GM18526 (cell line): Measurements from ENCODE around the gene TBC1D14.

Experiments used
- POLR2A ChIP-seq: IDR thresholded peaks from 3 replicates; pipeline ENCODE4 v1.6.1; 2011; ENCODE audit not compliant: insufficient read length; ENCODE audit errors: extremely low read depth

The TBC1D14 gene

DNA sequence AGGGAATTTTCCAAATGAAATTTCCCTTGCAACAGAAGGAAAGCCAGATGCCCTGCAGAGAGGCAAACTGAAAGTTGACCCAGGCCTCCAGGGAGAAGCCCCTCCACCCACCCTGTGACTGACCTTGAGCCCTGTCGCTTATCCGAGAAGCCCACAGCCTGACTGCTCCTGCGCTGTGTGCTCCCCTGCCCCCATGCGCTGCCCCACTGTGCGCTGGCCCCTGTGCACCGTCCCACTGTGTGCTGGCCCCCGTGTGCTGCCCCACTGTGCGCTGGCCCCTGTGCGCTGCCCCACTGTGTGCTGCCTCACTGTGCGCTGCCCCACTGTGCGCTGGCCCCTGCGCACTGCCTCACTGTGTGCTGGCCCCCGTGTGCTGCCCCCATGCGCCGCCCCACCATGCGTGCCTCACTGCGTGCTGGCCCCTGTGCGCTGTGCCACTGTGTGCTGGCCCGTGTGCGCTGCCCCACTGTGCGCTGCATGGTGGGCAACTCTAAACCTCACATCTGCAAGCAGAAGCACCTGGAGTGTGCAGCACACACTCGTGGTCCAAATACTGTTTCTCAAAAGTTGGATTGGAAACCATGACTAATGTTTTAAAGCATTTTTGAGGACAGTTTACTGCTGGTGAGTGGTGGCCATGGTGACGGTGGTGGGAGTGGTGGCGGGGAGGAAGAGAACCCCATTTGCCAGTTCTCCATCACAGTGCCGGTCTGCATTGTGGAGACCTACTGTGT lies 166.5 kb downstream of the TBC1D14 start:
- no peak for TF ChIP-seq POLR2A

DNA sequence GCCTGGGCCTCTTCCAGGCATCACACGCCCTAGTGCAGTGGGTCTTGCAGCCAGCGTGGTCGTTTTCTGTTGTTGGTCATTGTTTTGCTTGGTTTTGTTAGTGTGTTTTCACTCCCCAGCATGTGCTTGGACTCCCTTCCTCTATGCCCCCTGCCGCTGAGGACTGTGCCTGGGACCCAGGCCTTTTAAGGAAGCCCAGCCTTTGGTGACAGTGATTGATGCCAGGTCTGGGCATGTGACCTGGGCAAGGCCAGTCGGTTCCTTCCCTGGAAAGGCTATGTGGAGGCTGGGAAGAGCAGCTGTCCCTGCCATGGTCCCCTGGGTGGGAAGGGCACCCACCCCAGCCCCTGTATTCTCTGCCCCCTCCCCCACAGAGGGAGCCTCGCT lies 167.1 kb downstream of the TBC1D14 start:
- TF ChIP-seq POLR2A = no peak

DNA sequence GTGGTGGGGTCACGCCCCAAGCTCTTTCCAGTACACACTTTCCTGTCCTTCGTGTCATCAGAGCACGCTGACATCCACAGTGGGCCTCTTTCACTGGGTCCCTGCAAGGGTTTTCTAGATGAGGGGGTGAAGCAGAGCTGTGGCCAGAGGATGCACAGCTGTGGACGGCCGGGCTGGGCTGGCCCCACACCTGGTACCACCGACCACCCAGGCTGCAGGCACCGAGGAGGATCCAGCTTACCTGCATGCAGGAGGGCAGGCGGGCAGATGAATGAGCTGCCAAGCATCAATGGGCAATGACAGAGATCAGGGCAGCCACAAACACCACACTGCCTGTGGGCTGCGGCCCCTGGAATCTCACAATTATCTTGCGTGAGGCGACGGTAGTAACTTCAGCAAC lies 167.7 kb downstream of the TBC1D14 start:
- no peak for TF ChIP-seq POLR2A

DNA sequence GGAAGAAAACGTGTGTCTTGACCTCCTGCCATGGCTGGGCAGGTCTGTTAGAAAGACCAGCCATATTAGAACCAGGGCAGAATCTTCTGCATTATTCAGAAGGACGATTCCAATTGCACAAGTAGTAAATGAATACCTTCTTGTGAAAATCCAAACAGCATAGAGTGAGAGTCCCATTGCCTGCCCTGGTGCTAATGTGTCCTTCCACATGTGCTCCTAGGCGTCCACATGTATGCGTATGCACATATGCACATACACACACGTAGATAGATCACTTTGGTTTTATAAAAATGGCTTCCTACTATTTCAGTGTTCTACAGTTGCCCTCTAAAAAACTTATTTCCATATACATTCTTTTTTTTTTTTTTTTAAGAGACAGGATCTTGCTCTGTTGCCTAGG lies 168.4 kb downstream of the TBC1D14 start:
- no peak for TF ChIP-seq POLR2A
